Activated CD4-positive, alpha-beta T cell treated with anti-CD3 and anti-CD28 coated beads, Interleukin-2, Interleukin-6, amounts not matched to agents 100 ng/mL and 50 ng/mL, durations not matched to agents 16 hours and 8 hours (primary cell): Measurements from ENCODE around the gene TANGO6.
A peak's percentile ranks its signal among the peaks of the same experiment; 100 is the strongest.
"Not testable (repeated sequence)": the region's sequence is repeated elsewhere in the genome, so short reads cannot be mapped to it uniquely, and the experiment has no call there.

Source experiments
- DNase-seq: peaks from one replicate; pipeline ENCODE4 v3.0.0-alpha.2; 2020

Gene TANGO6

GRCh38 chr16:69107316-69107962, 264.1 kb downstream of the TANGO6 start:
- no peak for DNase-seq

GRCh38 chr16:69108064-69108904, 265.0 kb downstream of the TANGO6 start:
- no peak for DNase-seq

- no peak for DNase-seq
These were observed 265.5 kb downstream of the TANGO6 start for GRCh38 chr16:69108905-69109252.

- no peak for DNase-seq
These were observed 266.3 kb downstream of the TANGO6 start for GRCh38 chr16:69109486-69110270.

- DNase-seq: no peak
These were observed 267.1 kb downstream of the TANGO6 start for GRCh38 chr16:69110406-69110805.

GRCh38 chr16:69111216-69111875, 268.0 kb downstream of the TANGO6 start:
- DNase-seq: no peak

- DNase-seq: no peak
These were observed 268.5 kb downstream of the TANGO6 start for GRCh38 chr16:69111876-69112230.

- peak; percentile 65 for DNase-seq
These were observed 269.2 kb downstream of the TANGO6 start for GRCh38 chr16:69112285-69113129.

- no peak for DNase-seq
These were observed 269.9 kb downstream of the TANGO6 start for GRCh38 chr16:69113216-69113615.

- no peak for DNase-seq
These were observed 271.1 kb downstream of the TANGO6 start for GRCh38 chr16:69114346-69114975.

- DNase-seq: no peak
These were observed 271.6 kb downstream of the TANGO6 start for GRCh38 chr16:69114976-69115355.

- no peak for DNase-seq
These were observed 272.0 kb downstream of the TANGO6 start for GRCh38 chr16:69115361-69115760.

GRCh38 chr16:69115837-69116236, 272.5 kb downstream of the TANGO6 start:
- DNase-seq: no peak

GRCh38 chr16:69116256-69116875, 273.0 kb downstream of the TANGO6 start:
- DNase-seq: no peak

- no peak for DNase-seq
These were observed 273.6 kb downstream of the TANGO6 start for GRCh38 chr16:69116906-69117305.

GRCh38 chr16:69118468-69118867, 275.1 kb downstream of the TANGO6 start:
- no peak for DNase-seq

- no peak for DNase-seq
These were observed 275.7 kb downstream of the TANGO6 start for GRCh38 chr16:69118994-69119393.

- DNase-seq: no peak
These were observed 276.2 kb downstream of the TANGO6 start for GRCh38 chr16:69119536-69119935.

GRCh38 chr16:69120096-69120664, 276.8 kb downstream of the TANGO6 start:
- DNase-seq: no peak

- DNase-seq: peak; percentile 68
These were observed 280.6 kb downstream of the TANGO6 start for GRCh38 chr16:69123910-69124309.

- not testable (repeated sequence) for DNase-seq
These were observed 281.1 kb downstream of the TANGO6 start for GRCh38 chr16:69124406-69124805.
